GM19238 (cell line): ENCODE data around the gene KRT40.

Experiments used
- DNase-seq: peaks from one replicate; pipeline ENCODE4 v3.0.0; 2011; ENCODE audit warnings: low spot score; ENCODE audit not compliant: insufficient read length

The KRT40 gene

GRCh38 chr17:40952661-40953060 lies 31.5 kb downstream of the KRT40 start:
- no peak for DNase-seq

GRCh38 chr17:40952154-40952553 lies 32.0 kb downstream of the KRT40 start:
- DNase-seq: no peak

GRCh38 chr17:40951011-40951622 lies 33.0 kb downstream of the KRT40 start:
- no peak for DNase-seq

GRCh38 chr17:40950176-40950575 lies 34.0 kb downstream of the KRT40 start:
- DNase-seq: no peak

GRCh38 chr17:40949418-40949817 lies 34.7 kb downstream of the KRT40 start:
- no peak for DNase-seq

GRCh38 chr17:40947929-40948328 lies 36.2 kb downstream of the KRT40 start:
- DNase-seq: no peak

- no peak for DNase-seq
Measured at GRCh38 chr17:40945414-40945813, 38.7 kb downstream of the KRT40 start.

GRCh38 chr17:40944531-40944930 lies 39.6 kb downstream of the KRT40 start:
- DNase-seq: no peak

GRCh38 chr17:40942553-40942952 lies 41.6 kb downstream of the KRT40 start:
- DNase-seq: no peak

GRCh38 chr17:40940266-40940665 lies 43.9 kb downstream of the KRT40 start:
- no peak for DNase-seq

- no peak for DNase-seq
Measured at GRCh38 chr17:40938981-40939380, 45.1 kb downstream of the KRT40 start.

- no peak for DNase-seq
Measured at GRCh38 chr17:40937384-40937819, 46.7 kb downstream of the KRT40 start, which contains the start of gene KRT23. Gene KRT23 (minus strand): TSS chr17:40937646. CDS start chr17:40936603, 1,043 bp downstream.

GRCh38 chr17:40936976-40937375 lies 47.1 kb downstream of the KRT40 start:
- no peak for DNase-seq

GRCh38 chr17:40936437-40936971 lies 47.6 kb downstream of the KRT40 start:
- DNase-seq: no peak

GRCh38 chr17:40935624-40936023 lies 48.5 kb downstream of the KRT40 start:
- DNase-seq: no peak

- no peak for DNase-seq
Measured at GRCh38 chr17:40932608-40933007, 51.5 kb downstream of the KRT40 start.

- DNase-seq: no peak
Measured at GRCh38 chr17:40931311-40931710, 52.8 kb downstream of the KRT40 start.
